GM12878 (cell line): Measurements from ENCODE around the gene CFAP107. TPM values are rescaled to one million over a fixed set of nuclear protein-coding genes. Genes with fewer than 3 reads are reported as not detected.

Experiments used
- ATAC-seq: fragments of 200-7000 bp; cut with Tn5 transposase; 3 replicates; pipeline ENCODE4 v1.9.1; 2020; ENCODE audit warnings: mild to moderate bottlenecking, moderate library complexity
- BruUV-seq: library from RNA; stranded (reverse); fragments of 400-500 nt; replicated peaks from 2 replicates; lab custom pipeline; 2021; lab: Mats Ljungman, UMichigan
- CTCF ChIA-PET: fragments of 300-600 bp; sonication (Branson Sonifier 250); formaldehyde crosslinking; extraction: SDS; loops from one replicate; lab custom pipeline; 2021; ENCODE audit warnings: inconsistent platforms; lab: Yijun Ruan, JAX
- POLR2A ChIA-PET: fragments of 350-600 bp; formaldehyde crosslinking; extraction: SDS; loops from one replicate; lab custom pipeline; 2021; ENCODE audit warnings: inconsistent platforms; lab: Charles Lee
- RAD21 ChIA-PET: fragments of 300-600 bp; sonication (Branson Sonifier 250); formaldehyde crosslinking; loops from one replicate; lab custom pipeline; 2023; ENCODE audit warnings: antibody characterized with exemption; ENCODE audit not compliant: unreplicated experiment; lab: Charles Lee
- SMC1A ChIA-PET: fragments of 300-600 bp; sonication (Branson Sonifier 250); formaldehyde crosslinking; loops from one replicate; lab custom pipeline; 2023; ENCODE audit not compliant: unreplicated experiment, uncharacterized antibody; lab: Charles Lee
- DNase-seq: peaks from one replicate; pipeline ENCODE4 v3.0.0-alpha.2; 2011; ENCODE audit warnings: low read depth, low spot score
- FAIRE-seq: peaks from 3 replicates; lab custom pipeline; 2011; peaks lifted over from hg19 to GRCh38; lab: Jason Lieb, UNC
- H2AFZ ChIP-seq: 2 replicates; pipeline ENCODE4 v1.6.0; 2011; ENCODE audit warnings: low read depth, low read length, control low read depth; ENCODE audit not compliant: control insufficient read depth
- H3K27ac ChIP-seq: 2 replicates; pipeline ENCODE4 v1.5.1; 2011; ENCODE audit warnings: control low read depth; ENCODE audit not compliant: control insufficient read depth, insufficient read depth
- H3K27me3 ChIP-seq, 2 experiments: replicated peaks in 1 of 2; 2 replicates each; pipeline versions ENCODE4 v1.6.0 to v1.6.1; 2011; ENCODE audit warnings: low read length in 1 of 2; ENCODE audit not compliant: control insufficient read depth in 2 of 2, insufficient read depth in 2 of 2
- H3K36me3 ChIP-seq, 2 experiments: 2 replicates each; pipeline ENCODE4 v1.5.1; 2011; ENCODE audit warnings: low read length in 1 of 2; ENCODE audit not compliant: control insufficient read depth in 2 of 2, insufficient read depth in 2 of 2
- H3K4me1 ChIP-seq: 2 replicates; pipeline ENCODE4 v1.6.1; 2011; ENCODE audit warnings: mild to moderate bottlenecking, low read length, moderate library complexity, mixed read lengths; ENCODE audit not compliant: control insufficient read depth, insufficient read depth
- H3K4me2 ChIP-seq: 2 replicates; pipeline ENCODE4 v1.6.0; 2011; ENCODE audit warnings: control low read depth; ENCODE audit not compliant: control insufficient read depth, insufficient read depth
- H3K4me3 ChIP-seq: fragments of 200-600 bp; sonication (generic); 2 replicates; pipeline ENCODE4 v1.5.1; 2016
- H3K79me2 ChIP-seq: 2 replicates; pipeline ENCODE4 v1.6.0; 2011; ENCODE audit warnings: low read length; ENCODE audit not compliant: control insufficient read depth, insufficient read depth
- H3K9ac ChIP-seq: 2 replicates; pipeline ENCODE4 v1.8.0; 2011; ENCODE audit warnings: low read length, control low read depth, mixed read lengths; ENCODE audit not compliant: control insufficient read depth, insufficient read depth
- H3K9me3 ChIP-seq: replicated peaks from 3 replicates; pipeline ENCODE4 v1.5.1; 2011; ENCODE audit warnings: mild to moderate bottlenecking, low read length; ENCODE audit not compliant: control insufficient read depth, insufficient read depth
- H4K20me1 ChIP-seq: 2 replicates; pipeline ENCODE4 v1.6.0; 2011; ENCODE audit not compliant: control insufficient read depth, insufficient read depth
- MYB ChIP-seq: fragments of 150-350 bp; IDR thresholded peaks from 2 replicates; pipeline ENCODE4 v1.6.1; 2014; ENCODE audit warnings: mild to moderate bottlenecking, low read depth, low read length, borderline replicate concordance
- REST ChIP-seq: IDR thresholded peaks from 2 replicates; pipeline ENCODE4 v1.6.1; 2012; ENCODE audit warnings: mild to moderate bottlenecking, low read depth, low read length
- SIX5 ChIP-seq: IDR thresholded peaks from 2 replicates; pipeline ENCODE4 v1.6.1; 2011; ENCODE audit warnings: mild to moderate bottlenecking, low read depth, low read length, moderate library complexity; ENCODE audit not compliant: severe bottlenecking
- USF2 ChIP-seq: IDR thresholded peaks from 2 replicates; pipeline ENCODE4 v1.6.1; 2011; ENCODE audit warnings: low read depth, low read length, improper control_type of control experiment, borderline replicate concordance
- YBX1 ChIP-seq: fragments of 450-650 bp; IDR thresholded peaks from 2 replicates; pipeline ENCODE4 v1.6.1; 2016; ENCODE audit warnings: antibody characterized with exemption
- ZNF217 ChIP-seq: fragments of 450-650 bp; IDR thresholded peaks from 2 replicates; pipeline ENCODE4 v1.6.1; 2017; ENCODE audit warnings: antibody characterized with exemption, mild to moderate bottlenecking
- WGBS: methylation state at CpG from one replicate; pipeline ENCODE4 v1.1.6; 2016; ENCODE audit warnings: low lambda C conversion rate; ENCODE audit not compliant: insufficient replicate concordance, insufficient coverage; ENCODE audit errors: missing lambda C conversion rate; 5-methylcytosine and 5-hydroxymethylcytosine counted together
- in situ Hi-C: fragments of 300-500 bp; cut with MboI; formaldehyde crosslinking; loops from 9 replicates; pipeline ENCODE4 v1.14.3; 2018; ENCODE audit warnings: mixed read lengths
- intact Hi-C: fragments of 100-400 bp; cut with micrococcal nuclease; formaldehyde crosslinking; loops from one replicate; pipeline ENCODE4 v1.14.2; 2022; ENCODE audit not compliant: unreplicated experiment
- polyA plus RNA-seq, 11 experiments: library from polyadenylated mRNA; depleted of rRNA in 4 of 11; unstranded in 6 of 11; stranded (reverse) in 5 of 11; fragments of >200 nt; fragmentation: Nextera tagmentation in 4 of 11; fragmentation: Illumina TruSeq in 1 of 11; extraction: Ambion mirVana in 4 of 11; extraction: Trizol in 1 of 11; gene quantifications; 1 replicate in 1 of 11; 2 replicates in 10 of 11; pipeline versions ENCODE4 v1.2.1 to v1.2.3, GENCODE V29; 2011 to 2016; ENCODE audit warnings: inconsistent platforms in 2 of 11, missing spikeins in 2 of 11, low read depth in 1 of 11
- total RNA-seq, 4 experiments: library from RNA; depleted of rRNA in 3 of 4; stranded (reverse); fragments of >200 nt in 3 of 4; fragmentation: Illumina TruSeq in 1 of 4; extraction: Trizol in 1 of 4; gene quantifications; 2 replicates each; pipeline versions ENCODE4 v1.2.1 to v1.2.3, GENCODE V29; 2013 to 2021
- TF ChIP-seq, protein P1 (sequence below): fragments of 450-650 bp; IDR thresholded peaks from 2 replicates; pipeline ENCODE4 v1.6.1; 2017; ENCODE audit warnings: mild to moderate bottlenecking

CFAP107 gene
- total and polyA plus RNA-seq, 10 of the 15 experiments (the other 5 are each of a cell fraction or from before 2014, with no cell fraction given): not detected

DNA sequence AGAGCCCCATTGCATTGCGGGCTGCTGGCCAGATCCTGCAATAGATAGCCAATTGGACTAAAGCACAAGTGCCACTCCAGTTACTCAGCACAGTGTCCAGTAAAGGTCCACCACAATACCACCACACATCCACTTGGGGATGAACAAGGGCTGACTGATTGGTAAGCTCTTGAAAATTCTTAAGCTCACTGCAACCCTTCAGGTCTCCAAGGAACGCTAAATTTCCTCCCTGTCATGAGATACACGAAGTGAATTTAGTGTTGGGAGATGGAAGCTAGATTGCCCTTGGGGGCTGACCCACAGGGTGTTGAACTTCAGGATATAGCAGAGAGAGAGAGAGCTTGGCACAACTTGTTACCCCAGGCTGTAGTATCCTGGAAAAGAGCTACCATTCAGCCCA is 39.9 kb upstream of the CFAP107 start:
- Histone ChIP-seq H3K79me2 (no peaks in the 10 kb centered on the region), H3K9me3 (no peaks in the 10 kb centered on the region; the same call in 2 of the 3 replicates), H3K36me3 (no peaks in the 10 kb centered on the region), H2AFZ (no peak overlapping the region), H3K27me3 (no peaks in the 10 kb centered on the region), H3K27ac (no peak overlapping the region), H3K4me1 (no peaks in the 10 kb centered on the region), H3K4me2 (no peak overlapping the region), H3K9ac (no peak overlapping the region), H4K20me1 (no peaks in the 10 kb centered on the region), H3K4me3 (no peak overlapping the region)
- FAIRE-seq (no peak), ATAC-seq (no peak), DNase-seq (no peak)
- ChIA-PET RAD21 (no interaction called here), SMC1A (no interaction called here), POLR2A (no interaction called here), CTCF (no interaction called here)
- intact Hi-C loops: no loop called here
- in situ Hi-C loops: no loop called here
- 0% methylated on average over 3 of the region's 3 CpGs for WGBS
- TF ChIP-seq MYB (no peak), YBX1 (no peak), ZNF217 (no peak), REST (no peak), USF2 (no peak), SIX5 (no peak)
- TF ChIP-seq, protein P1, sequence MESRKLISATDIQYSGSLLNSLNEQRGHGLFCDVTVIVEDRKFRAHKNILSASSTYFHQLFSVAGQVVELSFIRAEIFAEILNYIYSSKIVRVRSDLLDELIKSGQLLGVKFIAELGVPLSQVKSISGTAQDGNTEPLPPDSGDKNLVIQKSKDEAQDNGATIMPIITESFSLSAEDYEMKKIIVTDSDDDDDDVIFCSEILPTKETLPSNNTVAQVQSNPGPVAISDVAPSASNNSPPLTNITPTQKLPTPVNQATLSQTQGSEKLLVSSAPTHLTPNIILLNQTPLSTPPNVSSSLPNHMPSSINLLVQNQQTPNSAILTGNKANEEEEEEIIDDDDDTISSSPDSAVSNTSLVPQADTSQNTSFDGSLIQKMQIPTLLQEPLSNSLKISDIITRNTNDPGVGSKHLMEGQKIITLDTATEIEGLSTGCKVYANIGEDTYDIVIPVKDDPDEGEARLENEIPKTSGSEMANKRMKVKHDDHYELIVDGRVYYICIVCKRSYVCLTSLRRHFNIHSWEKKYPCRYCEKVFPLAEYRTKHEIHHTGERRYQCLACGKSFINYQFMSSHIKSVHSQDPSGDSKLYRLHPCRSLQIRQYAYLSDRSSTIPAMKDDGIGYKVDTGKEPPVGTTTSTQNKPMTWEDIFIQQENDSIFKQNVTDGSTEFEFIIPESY: no peak
- BruUV-seq: no TSS peak
